NCI-H2081 treated with DMSO at 0.1 percent for 48 hours (cell line): Measurements from ENCODE around the gene FLACC1.
"Not testable (repeated sequence)": the region's sequence is repeated elsewhere in the genome, so short reads cannot be mapped to it uniquely, and the experiment has no call there.

ENCODE experiments used
- DNase-seq: peaks from one replicate; lab custom pipeline; 2025; lab: John Stamatoyannopoulos, UW

The FLACC1 gene

DNA sequence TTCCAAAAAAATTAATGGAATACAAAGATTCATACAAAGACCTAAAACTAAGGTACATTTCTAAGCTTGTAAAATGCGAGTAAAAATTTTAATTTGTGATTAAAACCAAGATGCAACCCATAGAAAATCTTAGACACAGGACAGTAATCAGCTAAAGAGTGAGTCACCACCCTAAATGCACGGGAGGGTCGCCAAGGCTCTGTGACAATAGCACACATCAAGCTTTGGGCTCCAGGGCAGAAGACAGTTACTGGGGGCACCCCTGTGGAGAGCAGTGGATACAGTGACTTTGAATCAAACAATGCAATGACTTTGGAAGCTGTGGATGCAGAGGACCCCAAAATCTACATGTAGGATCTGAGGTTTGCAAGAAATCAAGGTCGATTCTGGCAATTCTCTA, 7.5 kb downstream of the FLACC1 start:
- DNase-seq: no peak

GRCh38 chr2:201348758-201349157, 8.4 kb downstream of the FLACC1 start:
- no peak for DNase-seq

GRCh38 chr2:201347138-201347537, 10.0 kb downstream of the FLACC1 start:
- DNase-seq: no peak

DNA sequence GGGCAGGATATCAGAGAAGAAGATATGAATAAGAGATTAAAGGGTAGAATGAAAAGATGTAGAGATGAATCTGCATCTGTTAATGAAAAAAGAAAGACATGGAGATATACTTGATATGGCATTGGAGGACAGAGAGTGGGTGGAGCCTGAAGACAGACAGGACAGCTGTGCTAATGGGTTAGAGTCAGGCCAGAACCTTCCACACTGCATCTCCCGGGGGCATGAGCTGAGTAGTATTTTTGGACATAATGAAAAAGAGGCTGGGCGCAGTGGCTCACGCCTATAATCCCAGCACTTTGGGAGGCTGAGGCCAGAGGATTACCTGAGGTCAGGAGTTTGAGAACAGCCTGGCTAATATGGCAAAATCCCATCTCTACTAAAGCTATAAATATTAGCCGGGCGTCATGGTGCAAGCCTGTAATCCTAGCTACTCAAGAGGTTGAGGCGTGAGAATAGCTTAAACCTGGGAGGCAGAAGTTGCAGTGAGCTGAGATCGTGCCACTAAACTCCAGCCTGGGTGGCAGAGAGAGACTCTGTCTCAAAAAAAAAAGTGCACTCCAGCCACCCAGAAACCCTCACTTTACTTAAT, 11.4 kb downstream of the FLACC1 start:
- DNase-seq: no peak

GRCh38 chr2:201344663-201345366, 12.3 kb downstream of the FLACC1 start:
- no peak for DNase-seq

GRCh38 chr2:201343559-201343958, 13.6 kb downstream of the FLACC1 start:
- no peak for DNase-seq

DNA sequence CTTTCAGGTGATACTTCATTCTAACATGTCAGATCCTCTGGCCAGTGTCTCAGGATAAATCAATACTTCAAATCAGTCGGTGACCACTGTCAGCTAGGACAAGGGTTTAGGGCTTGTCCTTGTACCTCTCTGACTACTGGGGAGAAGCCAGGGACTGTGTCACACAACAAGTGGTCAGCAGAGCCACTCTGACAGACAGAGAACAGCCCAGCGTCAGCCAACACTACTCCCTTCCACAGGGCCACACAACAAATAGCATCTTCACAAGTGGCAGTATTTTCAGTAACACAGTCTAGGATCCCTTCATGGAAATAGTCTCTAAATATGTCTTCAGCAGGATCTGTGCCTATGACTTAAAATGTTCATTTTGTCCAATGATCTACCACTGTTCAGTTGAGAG, 14.2 kb downstream of the FLACC1 start:
- no peak for DNase-seq

DNA sequence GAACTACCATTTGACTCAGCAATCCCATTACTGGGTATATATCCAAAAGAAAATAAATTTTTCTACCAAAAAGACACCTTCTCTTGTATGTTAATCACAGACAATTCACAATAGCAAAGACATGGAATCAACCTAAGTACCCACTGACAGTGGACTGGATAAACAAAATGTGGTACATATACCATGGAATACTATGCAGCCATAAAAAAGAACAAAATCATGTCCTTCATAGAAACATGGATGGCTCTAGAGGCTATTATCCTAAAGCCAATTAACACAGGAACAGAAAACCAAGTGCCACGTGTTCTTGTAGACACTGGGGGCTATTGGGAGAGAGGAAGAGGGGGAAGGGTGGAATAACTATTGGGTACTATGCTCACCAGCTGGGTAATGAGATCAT, 27.7 kb downstream of the FLACC1 start:
- DNase-seq: no peak

- DNase-seq: no peak
Measured at GRCh38 chr2:201327678-201328077, 29.5 kb downstream of the FLACC1 start.

DNA sequence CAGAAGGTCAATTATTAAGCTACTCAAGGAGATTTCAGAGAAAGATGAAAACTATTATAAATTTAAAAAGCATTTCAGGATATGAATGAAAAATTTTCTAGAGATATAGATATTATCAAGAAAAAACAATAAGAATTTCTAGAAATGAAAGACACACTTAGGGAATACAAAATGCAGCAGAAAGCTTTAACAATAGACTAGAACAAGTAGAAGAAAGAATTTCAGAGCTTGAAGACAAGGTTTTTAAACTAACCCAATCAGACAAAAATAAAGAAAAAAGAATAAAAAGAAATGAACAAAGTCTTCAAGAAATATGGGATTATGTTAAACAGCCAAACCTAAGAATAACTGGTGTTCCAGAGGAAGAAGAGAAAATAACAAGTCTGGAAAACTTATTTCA, 34.4 kb downstream of the FLACC1 start:
- DNase-seq: no peak

GRCh38 chr2:201320701-201321100, 36.4 kb downstream of the FLACC1 start:
- DNase-seq: no peak

- no peak for DNase-seq
Measured at GRCh38 chr2:201320257-201320656, 36.9 kb downstream of the FLACC1 start.

DNA sequence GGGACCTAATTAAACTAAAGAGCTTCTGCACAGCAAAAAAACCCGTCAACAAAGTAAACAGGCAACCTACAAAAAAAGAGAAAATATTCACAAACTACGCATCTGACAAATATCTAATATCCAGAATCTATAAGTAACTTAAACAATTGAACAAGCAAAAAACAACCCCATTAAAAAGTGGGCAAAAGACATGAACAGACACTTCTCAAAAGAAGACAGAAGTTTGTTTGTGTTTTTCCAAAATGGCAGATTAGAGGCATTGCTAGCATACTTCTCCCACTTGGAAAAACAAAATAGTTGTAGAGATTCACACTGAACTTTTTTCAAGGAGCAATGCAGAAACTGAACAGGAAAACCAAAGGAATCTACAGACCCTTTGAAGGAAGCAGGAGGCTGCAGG, 37.6 kb downstream of the FLACC1 start:
- DNase-seq: no peak

DNA sequence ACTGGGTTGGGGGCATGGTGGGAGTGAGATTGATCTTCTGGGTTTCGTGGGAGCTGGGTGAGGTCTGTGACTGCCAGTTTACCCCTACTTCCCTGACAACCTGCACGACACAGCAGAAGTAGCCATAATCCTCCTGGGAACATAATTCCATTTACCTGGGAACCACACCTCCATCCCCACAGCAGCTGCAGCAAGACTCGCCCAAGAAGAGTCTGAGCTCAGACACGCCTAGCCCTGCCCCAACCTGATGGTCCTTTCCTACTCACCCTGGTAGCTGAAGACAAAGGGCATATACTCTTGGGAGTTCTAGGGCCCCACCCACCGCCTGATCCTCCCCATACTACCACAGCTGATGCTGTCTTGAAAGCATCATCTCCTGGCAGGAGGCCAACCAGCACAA, 43.8 kb downstream of the FLACC1 start:
- no peak for DNase-seq

DNA sequence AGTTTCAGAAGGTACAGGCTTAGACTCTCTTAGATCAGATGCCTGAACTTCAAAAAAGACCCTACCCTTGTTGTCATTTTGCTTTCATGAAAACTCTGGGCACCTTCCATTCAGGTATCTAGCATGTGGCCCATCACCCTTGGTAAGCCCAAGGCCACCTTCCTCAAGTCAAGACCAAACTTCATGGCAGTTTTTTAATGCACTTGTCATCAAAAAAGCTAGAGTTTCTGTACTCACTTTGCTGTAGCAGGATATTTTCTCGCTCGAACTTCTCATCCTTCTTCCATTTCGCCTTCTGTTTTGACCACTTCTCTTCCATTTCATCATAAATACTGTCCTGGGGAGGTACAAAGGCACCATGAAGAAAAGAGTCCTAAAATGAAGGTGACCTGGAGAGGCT, 48.2 kb downstream of the FLACC1 start:
- DNase-seq: no peak

GRCh38 chr2:201307876-201308275, 49.3 kb downstream of the FLACC1 start:
- no peak for DNase-seq

DNA sequence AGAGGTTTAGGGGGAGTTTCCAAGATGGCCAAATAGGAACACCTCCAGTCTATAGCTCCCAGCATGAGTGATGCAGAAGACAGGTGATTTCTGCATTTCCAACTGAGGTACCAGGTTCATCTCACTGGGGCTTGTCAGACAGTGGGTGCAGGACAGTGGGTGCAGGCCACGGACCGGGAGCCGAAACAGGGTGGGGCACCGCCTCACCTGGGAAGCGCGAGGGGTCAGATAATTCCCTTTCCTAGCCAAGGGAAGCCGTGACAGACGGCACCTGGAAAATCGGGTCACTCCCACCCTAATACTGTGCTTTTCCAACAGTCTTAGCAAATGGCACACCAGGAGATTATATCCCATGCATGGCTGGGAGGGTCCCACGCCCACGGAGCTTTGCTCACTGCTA, 57.2 kb downstream of the FLACC1 start:
- DNase-seq: not testable (repeated sequence)

- no peak for DNase-seq
Measured at GRCh38 chr2:201298462-201299052, 58.6 kb downstream of the FLACC1 start.

GRCh38 chr2:201290457-201291148, 66.5 kb downstream of the FLACC1 start:
- DNase-seq: not testable (repeated sequence)

- DNase-seq: no peak
Measured at GRCh38 chr2:201285499-201285898, 71.6 kb downstream of the FLACC1 start.

- DNase-seq: no peak
Measured at GRCh38 chr2:201280191-201281040, 76.7 kb downstream of the FLACC1 start.

DNA sequence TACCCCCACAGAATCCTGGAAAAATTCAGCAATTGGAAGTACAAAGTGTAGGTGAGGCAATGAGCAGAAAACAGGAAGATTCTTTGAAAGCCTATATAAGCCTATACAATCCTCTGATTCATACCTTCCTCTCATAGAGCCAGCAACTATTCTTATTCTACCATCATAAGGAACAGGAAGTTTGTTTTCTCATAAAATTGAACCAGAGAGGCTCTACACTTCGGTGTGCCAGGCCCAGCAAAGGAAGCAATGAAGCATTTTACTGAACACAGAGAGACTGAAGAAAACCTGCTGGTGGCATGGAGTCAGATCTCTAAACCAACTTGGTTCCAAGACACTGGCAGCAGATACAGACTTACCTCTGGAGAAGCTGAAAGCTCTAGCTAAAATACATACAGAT, 78.1 kb downstream of the FLACC1 start:
- no peak for DNase-seq
